ENCODE measurements around the gene MMRN1. TPM values are rescaled to one million over a fixed set of nuclear protein-coding genes. Genes with fewer than 3 reads are reported as not detected.

Gene MMRN1
- polyA plus RNA-seq, 1 donor (not counting 4 experiments of a cell fraction or from before 2014, with no cell fraction given), result not detected

DNA sequence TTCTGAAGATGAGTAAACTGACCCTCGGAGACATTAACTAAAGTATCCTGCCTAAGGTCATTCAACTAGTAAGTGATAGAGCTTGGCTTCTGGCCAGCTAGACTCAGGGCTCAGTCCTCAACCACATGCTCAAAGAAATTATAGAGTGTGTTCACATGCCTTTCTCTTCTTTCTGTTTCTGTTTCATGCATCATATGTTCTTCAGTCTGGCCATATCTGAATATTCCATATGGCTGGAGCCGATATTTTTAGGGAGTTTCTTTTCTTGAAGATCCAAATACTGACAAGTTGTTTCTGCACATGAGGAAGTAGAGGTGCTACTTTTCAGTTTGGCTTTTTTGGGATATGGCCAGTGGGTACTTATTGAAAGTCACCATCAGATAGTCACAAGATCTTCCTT lies 44.9 kb downstream of the MMRN1 start:
- Histone ChIP-seq H4K20me1 (ENCODE audit: control insufficient read depth, extremely low read depth, insufficient read depth, low read length) (no peaks in the 10 kb centered on the region), H3K9ac (ENCODE audit: control insufficient read depth, extremely low read depth, insufficient read depth, low read length) (no peak overlapping the region), H3K9me1 (ENCODE audit: control insufficient read depth, extremely low read depth, insufficient read depth, low read length) (no peaks in the 10 kb centered on the region), H3K4me3 (ENCODE audit: control insufficient read depth in 2 of 3, extremely low read depth in 1 of 3, insufficient read depth in 2 of 3, low read depth in 1 of 3, low read length in 3 of 3) (no peak overlapping the region), H3K27me3 (ENCODE audit: control insufficient read depth, extremely low read depth, insufficient read depth, low read length) (no peaks in the 10 kb centered on the region), H3K9me3 (ENCODE audit: control insufficient read depth, low read depth, low read length) (no peaks in the 10 kb centered on the region), H3K36me3 (ENCODE audit: control insufficient read depth in 2 of 2, extremely low read depth in 1 of 2, insufficient read depth in 2 of 2, low read length in 2 of 2) (no peaks in the 10 kb centered on the region), H3K79me2 (ENCODE audit: control insufficient read depth, insufficient read depth, low read length) (no peaks in the 10 kb centered on the region), H3K4me2 (ENCODE audit: control insufficient read depth, extremely low read depth, insufficient read depth, low read depth, low read length) (no peak overlapping the region), H2AFZ (ENCODE audit: control insufficient read depth, low read length) (no peak overlapping the region), H3K27ac (ENCODE audit: control insufficient read depth, insufficient read depth, low read length) (no peak overlapping the region), H3K4me1 (ENCODE audit: control insufficient read depth, extremely low read depth, insufficient read depth, low read length) (no peaks in the 10 kb centered on the region)
- DNase-seq (ENCODE audit: low read depth, low spot score), result no peak
- dilution Hi-C loops (cut with MboI; ENCODE audit: extremely low pct_ligation_motif_present, low sequenced_read_pairs), result no loop called here
- FAIRE-seq, result no peak
- no peak for TF ChIP-seq EZH2 (IDR thresholded peaks at IDR 0.05; ENCODE audit: low read length)
- TF ChIP-seq, protein P1, sequence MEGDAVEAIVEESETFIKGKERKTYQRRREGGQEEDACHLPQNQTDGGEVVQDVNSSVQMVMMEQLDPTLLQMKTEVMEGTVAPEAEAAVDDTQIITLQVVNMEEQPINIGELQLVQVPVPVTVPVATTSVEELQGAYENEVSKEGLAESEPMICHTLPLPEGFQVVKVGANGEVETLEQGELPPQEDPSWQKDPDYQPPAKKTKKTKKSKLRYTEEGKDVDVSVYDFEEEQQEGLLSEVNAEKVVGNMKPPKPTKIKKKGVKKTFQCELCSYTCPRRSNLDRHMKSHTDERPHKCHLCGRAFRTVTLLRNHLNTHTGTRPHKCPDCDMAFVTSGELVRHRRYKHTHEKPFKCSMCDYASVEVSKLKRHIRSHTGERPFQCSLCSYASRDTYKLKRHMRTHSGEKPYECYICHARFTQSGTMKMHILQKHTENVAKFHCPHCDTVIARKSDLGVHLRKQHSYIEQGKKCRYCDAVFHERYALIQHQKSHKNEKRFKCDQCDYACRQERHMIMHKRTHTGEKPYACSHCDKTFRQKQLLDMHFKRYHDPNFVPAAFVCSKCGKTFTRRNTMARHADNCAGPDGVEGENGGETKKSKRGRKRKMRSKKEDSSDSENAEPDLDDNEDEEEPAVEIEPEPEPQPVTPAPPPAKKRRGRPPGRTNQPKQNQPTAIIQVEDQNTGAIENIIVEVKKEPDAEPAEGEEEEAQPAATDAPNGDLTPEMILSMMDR (optimal IDR thresholded peaks at IDR 0.05 in 1 of 3, IDR thresholded peaks at IDR 0.05 in 1 of 3, conservative IDR thresholded peaks at IDR 0.05 in 1 of 3; ENCODE audit: extremely low read depth in 1 of 3, insufficient read depth in 2 of 3, low read length in 3 of 3), result no peak

DNA sequence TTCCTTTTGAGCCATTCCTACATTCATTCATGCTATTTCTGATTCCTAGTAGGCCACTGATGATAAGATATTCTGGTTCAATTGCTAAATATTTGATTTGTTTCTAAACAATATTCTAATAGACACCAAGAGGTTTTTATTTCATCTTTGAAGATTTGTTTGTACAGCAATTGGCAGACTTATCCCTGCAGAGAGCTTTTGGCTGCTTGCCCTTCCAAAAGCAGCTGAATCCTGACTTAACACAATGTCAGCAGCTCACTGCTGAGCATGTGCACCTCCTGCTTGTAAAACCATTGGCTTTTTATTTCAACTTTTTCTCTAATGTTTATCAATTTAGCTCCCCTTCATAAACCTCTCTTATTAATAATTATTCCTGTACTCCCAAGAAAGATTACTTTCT lies 45.3 kb downstream of the MMRN1 start:
- no peaks in the 10 kb centered on the region for H3K4me1 ChIP-seq (ENCODE audit: control insufficient read depth, extremely low read depth, insufficient read depth, low read length)
- no peaks in the 10 kb centered on the region for H3K9me3 ChIP-seq (ENCODE audit: control insufficient read depth, low read depth, low read length)
- no peaks in the 10 kb centered on the region for H3K27me3 ChIP-seq (ENCODE audit: control insufficient read depth, extremely low read depth, insufficient read depth, low read length)
- no peaks in the 10 kb centered on the region for H3K36me3 ChIP-seq (ENCODE audit: control insufficient read depth in 2 of 2, extremely low read depth in 1 of 2, insufficient read depth in 2 of 2, low read length in 2 of 2)
- H3K4me2 ChIP-seq (ENCODE audit: control insufficient read depth, extremely low read depth, insufficient read depth, low read depth, low read length), result no peak overlapping the region
- H3K79me2 ChIP-seq (ENCODE audit: control insufficient read depth, insufficient read depth, low read length), result no peaks in the 10 kb centered on the region
- H3K27ac ChIP-seq (ENCODE audit: control insufficient read depth, insufficient read depth, low read length), result no peak overlapping the region
- FAIRE-seq (no peak), DNase-seq (ENCODE audit: low read depth, low spot score) (no peak)
- TF ChIP-seq, protein P1 (optimal IDR thresholded peaks at IDR 0.05 in 1 of 3, IDR thresholded peaks at IDR 0.05 in 1 of 3, conservative IDR thresholded peaks at IDR 0.05 in 1 of 3; ENCODE audit: extremely low read depth in 1 of 3, insufficient read depth in 2 of 3, low read length in 3 of 3), result no peak
- TF ChIP-seq EZH2 (IDR thresholded peaks at IDR 0.05; ENCODE audit: low read length), result no peak
- H3K9me1 ChIP-seq (ENCODE audit: control insufficient read depth, extremely low read depth, insufficient read depth, low read length), result no peaks in the 10 kb centered on the region
- H3K9ac ChIP-seq (ENCODE audit: control insufficient read depth, extremely low read depth, insufficient read depth, low read length), result no peak overlapping the region
- dilution Hi-C loops (cut with MboI; ENCODE audit: extremely low pct_ligation_motif_present, low sequenced_read_pairs), result no loop called here
- H4K20me1 ChIP-seq (ENCODE audit: control insufficient read depth, extremely low read depth, insufficient read depth, low read length), result no peaks in the 10 kb centered on the region
- H3K4me3 ChIP-seq (ENCODE audit: control insufficient read depth in 2 of 3, extremely low read depth in 1 of 3, insufficient read depth in 2 of 3, low read depth in 1 of 3, low read length in 3 of 3), result no peak overlapping the region
- H2AFZ ChIP-seq (ENCODE audit: control insufficient read depth, low read length), result no peak overlapping the region
